Neural crest cell (in vitro differentiated cells): Measurements from ENCODE around the gene SIRT1. TPM values are rescaled to one million over a fixed set of nuclear protein-coding genes. Genes with fewer than 3 reads are reported as not detected.

Source experiments
- DNase-seq: peaks from one replicate; pipeline ENCODE4 v3.0.0; 2021; ENCODE audit warnings: low read depth, mixed read lengths, low spot score
- H3K27ac Mint-ChIP-seq: one replicate; pipeline ENCODE4 v1.8.0; 2021; ENCODE audit warnings: mild to moderate bottlenecking, mixed read lengths; ENCODE audit not compliant: unreplicated experiment
- H3K27me3 Mint-ChIP-seq: 2 replicates; pipeline ENCODE4 v1.8.0; 2021; ENCODE audit warnings: low read depth, mild to moderate bottlenecking, mixed read lengths
- H3K36me3 Mint-ChIP-seq: 2 replicates; pipeline ENCODE4 v1.8.0; 2021; ENCODE audit warnings: low read depth, mild to moderate bottlenecking, mixed read lengths
- H3K4me1 Mint-ChIP-seq: 2 replicates; pipeline ENCODE4 v1.8.0; 2021; ENCODE audit warnings: mixed read lengths
- H3K4me3 Mint-ChIP-seq: one replicate; pipeline ENCODE4 v1.8.0; 2021; ENCODE audit warnings: mild to moderate bottlenecking, mixed read lengths
- H3K9me3 Mint-ChIP-seq: 2 replicates; pipeline ENCODE4 v1.8.0; 2021; ENCODE audit warnings: mixed read lengths
- total RNA-seq: library from RNA; stranded (reverse); gene quantifications from 2 replicates; pipeline ENCODE4 v1.2.1, GENCODE V29; 2021
- TF ChIP-seq, protein P1 (sequence below): fragments of 200-600 bp; sonication (generic); conservative IDR thresholded peaks from 2 replicates; pipeline ENCODE4 v1.5.0; 2021; ENCODE audit warnings: antibody characterized with exemption, mild to moderate bottlenecking

The SIRT1 gene
- total RNA-seq, 1 donor from 2014 or later: 30.9 TPM

DNA sequence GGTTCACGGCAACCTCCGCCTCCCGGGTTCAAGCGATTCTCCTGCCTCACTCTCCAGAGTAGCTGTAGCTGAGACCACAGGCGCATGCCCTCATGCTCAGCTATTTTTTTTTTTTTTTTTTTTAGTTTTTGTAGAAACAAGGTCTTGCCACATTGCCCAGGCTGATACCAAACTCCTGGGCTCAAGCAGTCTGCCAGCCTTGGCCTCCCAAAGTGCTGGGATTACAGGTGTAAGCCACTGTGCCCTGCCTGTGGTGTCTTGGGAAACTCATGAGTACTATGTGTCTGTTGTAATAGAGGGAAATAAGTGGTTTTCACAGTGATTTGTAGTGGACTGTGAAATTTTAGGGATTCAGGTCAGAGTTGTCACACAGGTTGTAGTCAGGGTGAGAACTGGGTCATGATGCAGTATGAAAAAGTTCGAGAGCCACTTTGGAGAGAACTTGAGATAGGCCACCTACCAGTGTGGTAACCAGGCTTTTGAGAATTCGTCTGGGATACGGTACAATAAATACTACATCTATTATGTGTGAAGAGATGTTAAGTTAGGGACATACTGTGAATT lies 30.4 kb downstream of the SIRT1 start:
- Mint-ChIP-seq H3K4me3 (no peak overlapping the region), H3K27me3 (no peaks in the 10 kb centered on the region), H3K36me3 (peaks cover 6% of the 10 kb centered on the region), H3K9me3 (no peaks in the 10 kb centered on the region), H3K27ac (no peak overlapping the region), H3K4me1 (no peaks in the 10 kb centered on the region)
- TF ChIP-seq, protein P1, sequence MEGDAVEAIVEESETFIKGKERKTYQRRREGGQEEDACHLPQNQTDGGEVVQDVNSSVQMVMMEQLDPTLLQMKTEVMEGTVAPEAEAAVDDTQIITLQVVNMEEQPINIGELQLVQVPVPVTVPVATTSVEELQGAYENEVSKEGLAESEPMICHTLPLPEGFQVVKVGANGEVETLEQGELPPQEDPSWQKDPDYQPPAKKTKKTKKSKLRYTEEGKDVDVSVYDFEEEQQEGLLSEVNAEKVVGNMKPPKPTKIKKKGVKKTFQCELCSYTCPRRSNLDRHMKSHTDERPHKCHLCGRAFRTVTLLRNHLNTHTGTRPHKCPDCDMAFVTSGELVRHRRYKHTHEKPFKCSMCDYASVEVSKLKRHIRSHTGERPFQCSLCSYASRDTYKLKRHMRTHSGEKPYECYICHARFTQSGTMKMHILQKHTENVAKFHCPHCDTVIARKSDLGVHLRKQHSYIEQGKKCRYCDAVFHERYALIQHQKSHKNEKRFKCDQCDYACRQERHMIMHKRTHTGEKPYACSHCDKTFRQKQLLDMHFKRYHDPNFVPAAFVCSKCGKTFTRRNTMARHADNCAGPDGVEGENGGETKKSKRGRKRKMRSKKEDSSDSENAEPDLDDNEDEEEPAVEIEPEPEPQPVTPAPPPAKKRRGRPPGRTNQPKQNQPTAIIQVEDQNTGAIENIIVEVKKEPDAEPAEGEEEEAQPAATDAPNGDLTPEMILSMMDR: no peak
- DNase-seq: no peak

DNA sequence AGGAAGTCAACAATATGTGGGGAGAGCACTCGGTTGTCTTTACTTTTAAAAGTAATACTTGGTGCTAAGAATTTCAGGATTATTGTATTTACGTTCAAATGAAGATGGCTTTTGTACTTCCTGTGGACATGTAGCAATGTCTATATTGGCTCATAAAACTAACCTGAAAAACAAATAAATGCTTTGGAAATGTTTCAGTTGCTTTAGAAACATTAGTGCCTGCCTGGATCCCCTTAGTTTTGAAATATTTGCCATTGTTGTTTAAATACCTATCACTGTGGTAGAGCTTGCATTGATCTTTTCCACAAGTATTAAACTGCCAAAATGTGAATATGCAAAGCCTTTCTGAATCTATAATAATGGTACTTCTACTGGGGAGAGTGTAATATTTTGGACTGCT lies 32.7 kb downstream of the SIRT1 start:
- no peak for DNase-seq
- Mint-ChIP-seq H3K9me3 (no peaks in the 10 kb centered on the region), H3K4me1 (no peaks in the 10 kb centered on the region), H3K36me3 (peaks cover 3% of the 10 kb centered on the region), H3K27me3 (no peaks in the 10 kb centered on the region), H3K27ac (no peak overlapping the region), H3K4me3 (no peak overlapping the region)
- TF ChIP-seq, protein P1: no peak

DNA sequence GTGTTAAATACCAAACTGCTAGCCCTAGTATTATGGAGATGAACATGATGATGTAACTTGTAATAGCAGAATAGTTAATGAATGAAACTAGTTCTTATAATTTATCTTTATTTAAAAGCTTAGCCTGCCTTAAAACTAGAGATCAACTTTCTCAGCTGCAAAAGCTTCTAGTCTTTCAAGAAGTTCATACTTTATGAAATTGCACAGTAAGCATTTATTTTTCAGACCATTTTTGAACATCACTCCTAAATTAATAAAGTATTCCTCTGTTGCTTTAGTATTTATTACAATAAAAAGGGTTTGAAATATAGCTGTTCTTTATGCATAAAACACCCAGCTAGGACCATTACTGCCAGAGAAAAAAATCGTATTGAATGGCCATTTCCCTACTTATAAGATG lies 33.2 kb downstream of the SIRT1 start:
- Mint-ChIP-seq H3K4me1 (no peaks in the 10 kb centered on the region), H3K36me3 (peaks cover 3% of the 10 kb centered on the region), H3K9me3 (no peaks in the 10 kb centered on the region), H3K27ac (no peak overlapping the region), H3K27me3 (no peaks in the 10 kb centered on the region), H3K4me3 (no peak overlapping the region)
- no peak for DNase-seq
- TF ChIP-seq, protein P1: no peak

DNA sequence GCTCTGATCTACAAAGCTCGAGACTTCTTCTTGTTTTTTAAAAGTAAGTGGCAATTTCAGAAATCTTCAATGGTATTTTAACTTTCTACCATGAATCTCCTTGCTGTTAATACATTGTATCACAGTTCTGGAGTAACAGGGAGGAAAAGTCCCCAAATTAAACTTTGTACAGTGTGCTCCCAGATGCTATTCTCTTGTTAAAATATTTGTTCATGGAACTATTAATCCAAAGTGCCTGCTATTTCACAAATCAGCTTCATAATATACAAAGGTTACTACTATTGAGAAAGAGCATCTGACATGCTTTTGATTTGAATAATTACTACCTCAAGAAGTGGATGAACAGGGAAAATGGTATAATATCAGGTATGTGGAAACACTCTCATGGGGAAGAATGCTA lies 36.6 kb downstream of the SIRT1 start:
- TF ChIP-seq, protein P1: no peak
- Mint-ChIP-seq H3K36me3 (peaks cover 3% of the 10 kb centered on the region), H3K9me3 (no peaks in the 10 kb centered on the region), H3K4me1 (no peaks in the 10 kb centered on the region), H3K27ac (no peak overlapping the region), H3K27me3 (no peaks in the 10 kb centered on the region), H3K4me3 (no peak overlapping the region)
- no peak for DNase-seq

DNA sequence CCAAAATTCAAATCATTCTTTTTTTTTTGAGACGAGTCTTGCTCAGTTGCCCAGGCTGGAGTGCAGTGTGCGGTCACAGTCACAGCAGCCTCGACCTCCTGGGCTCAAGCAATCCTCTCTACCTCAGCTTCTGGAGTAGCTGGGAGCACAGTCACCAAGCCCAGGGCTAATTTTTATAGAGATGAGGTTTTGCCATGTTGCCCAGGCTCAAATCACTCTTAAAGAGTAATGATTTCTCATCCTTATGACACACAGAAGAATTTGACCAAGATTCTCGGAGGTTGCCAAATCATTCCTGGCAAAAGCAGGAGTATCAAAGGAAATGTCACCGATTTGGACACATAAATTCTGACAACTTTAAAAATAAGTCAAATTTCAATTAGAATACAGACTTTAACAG lies 39.1 kb downstream of the SIRT1 start:
- H3K4me3 Mint-ChIP-seq: no peak overlapping the region
- no peak overlapping the region for H3K27ac Mint-ChIP-seq
- H3K4me1 Mint-ChIP-seq: no peaks in the 10 kb centered on the region
- peaks cover 10% of the 10 kb centered on the region for H3K36me3 Mint-ChIP-seq
- DNase-seq: no peak
- TF ChIP-seq, protein P1: no peak
- no peaks in the 10 kb centered on the region for H3K9me3 Mint-ChIP-seq
- H3K27me3 Mint-ChIP-seq: no peaks in the 10 kb centered on the region

DNA sequence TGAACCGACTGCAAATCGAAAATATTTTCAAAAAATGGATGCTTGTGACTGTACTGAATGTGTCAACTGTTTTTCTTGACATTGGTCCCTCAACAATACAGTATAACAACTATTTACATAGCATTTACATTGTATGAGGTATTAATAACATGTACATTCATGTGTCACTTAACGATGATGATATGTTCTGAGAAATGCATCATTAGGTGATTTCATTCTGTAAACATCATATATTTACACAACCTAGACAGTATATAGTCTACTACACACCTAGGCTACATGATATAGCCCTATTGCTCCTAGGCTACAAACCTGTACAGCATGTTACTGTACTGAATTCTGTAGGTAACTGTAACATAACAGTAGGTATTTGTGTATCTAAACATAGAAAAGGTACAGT lies 39.7 kb downstream of the SIRT1 start:
- TF ChIP-seq, protein P1: no peak
- no peak overlapping the region for H3K4me3 Mint-ChIP-seq
- H3K27ac Mint-ChIP-seq: no peak overlapping the region
- DNase-seq: no peak
- no peaks in the 10 kb centered on the region for H3K27me3 Mint-ChIP-seq
- H3K36me3 Mint-ChIP-seq: peaks cover 11% of the 10 kb centered on the region
- H3K4me1 Mint-ChIP-seq: no peaks in the 10 kb centered on the region
- H3K9me3 Mint-ChIP-seq: no peaks in the 10 kb centered on the region
